GM23248 (cell line): ENCODE data around the gene AMACR. TPM values are rescaled to one million over a fixed set of nuclear protein-coding genes. Genes with fewer than 3 reads are reported as not detected.

Source experiments
- DNase-seq: peaks from one replicate; pipeline ENCODE4 v3.0.0-alpha.2; 2015
- H2AFZ ChIP-seq: fragments of 200-600 bp; sonication (generic); 2 replicates; pipeline ENCODE4 v1.6.1; 2016; ENCODE audit warnings: antibody characterized with exemption
- H3F3A ChIP-seq: fragments of 200-600 bp; sonication (generic); 2 replicates; pipeline ENCODE4 v1.6.1; 2016; ENCODE audit warnings: mild to moderate bottlenecking, antibody characterized with exemption, mixed run types; ENCODE audit not compliant: insufficient read depth
- H3K27ac ChIP-seq: fragments of 200-600 bp; sonication (generic); 2 replicates; pipeline ENCODE4 v1.5.1; 2016; ENCODE audit warnings: mild to moderate bottlenecking
- H3K27me3 ChIP-seq: fragments of 200-600 bp; sonication (generic); replicated peaks from 2 replicates; pipeline ENCODE4 v1.6.1; 2016; ENCODE audit warnings: mild to moderate bottlenecking; ENCODE audit not compliant: insufficient read depth
- H3K36me3 ChIP-seq: fragments of 200-600 bp; sonication (generic); 2 replicates; pipeline ENCODE4 v1.6.1; 2016; ENCODE audit warnings: low read depth, mild to moderate bottlenecking
- H3K4me1 ChIP-seq: fragments of 200-600 bp; sonication (generic); 2 replicates; pipeline ENCODE4 v1.6.1; 2016; ENCODE audit warnings: mild to moderate bottlenecking; ENCODE audit not compliant: insufficient read depth
- H3K4me2 ChIP-seq: fragments of 200-600 bp; sonication (generic); one replicate; pipeline ENCODE4 v1.6.1; 2016; ENCODE audit warnings: mild to moderate bottlenecking; ENCODE audit not compliant: unreplicated experiment
- H3K4me3 ChIP-seq: fragments of 200-600 bp; sonication (generic); 2 replicates; pipeline ENCODE4 v1.5.1; 2016; ENCODE audit warnings: mild to moderate bottlenecking
- H3K79me2 ChIP-seq: fragments of 200-600 bp; sonication (generic); 2 replicates; pipeline ENCODE4 v1.6.1; 2016; ENCODE audit warnings: mild to moderate bottlenecking; ENCODE audit not compliant: insufficient read depth
- H3K9ac ChIP-seq: fragments of 200-600 bp; sonication (generic); 2 replicates; pipeline ENCODE4 v1.6.1; 2016; ENCODE audit warnings: mild to moderate bottlenecking
- H3K9me2 ChIP-seq: fragments of 200-600 bp; sonication (generic); 2 replicates; pipeline ENCODE4 v1.6.1; 2016; ENCODE audit warnings: mixed run types, mild to moderate bottlenecking, moderate library complexity; ENCODE audit not compliant: insufficient read depth
- H3K9me3 ChIP-seq: fragments of 200-600 bp; sonication (generic); one replicate; pipeline ENCODE4 v1.6.1; 2017; ENCODE audit warnings: low read depth
- H4K20me1 ChIP-seq: fragments of 200-600 bp; sonication (generic); 2 replicates; pipeline ENCODE4 v1.6.0; 2016; ENCODE audit not compliant: insufficient read depth
- EZH2 ChIP-seq: fragments of 200-600 bp; sonication (generic); IDR thresholded peaks from 2 replicates; pipeline ENCODE4 v1.6.1; 2018; ENCODE audit warnings: antibody characterized with exemption, mild to moderate bottlenecking; ENCODE audit not compliant: insufficient read depth, poor library complexity, severe bottlenecking
- EZH2phosphoT487 ChIP-seq: fragments of 200-600 bp; sonication (generic); IDR thresholded peaks from 2 replicates; pipeline ENCODE4 v1.6.1; 2018; ENCODE audit warnings: antibody characterized with exemption, moderate library complexity, mild to moderate bottlenecking, low read depth; ENCODE audit not compliant: insufficient read depth
- WGBS, 2 experiments: methylation state at CpG; one replicate each; pipeline ENCODE4 v1.1.6; 2015 to 2017; ENCODE audit warnings: low lambda C conversion rate in 2 of 2, low coverage in 1 of 2; ENCODE audit errors: missing lambda C conversion rate in 2 of 2; 5-methylcytosine and 5-hydroxymethylcytosine counted together
- in situ Hi-C: fragments of 300-500 bp; cut with MboI; formaldehyde crosslinking; loops from 2 replicates; pipeline ENCODE4 v1.15.0; 2020
- polyA plus RNA-seq: library from polyadenylated mRNA; unstranded; fragments of >200 nt; fragmentation: Nextera tagmentation; extraction: Ambion mirVana; gene quantifications from 2 replicates; pipeline ENCODE4 v1.2.1, GENCODE V29; 2016
- total RNA-seq: library from RNA; depleted of rRNA; stranded (reverse); fragments of >200 nt; shearing (Covaris generic); gene quantifications from 2 replicates; pipeline ENCODE4 v1.2.3, GENCODE V29; 2014

AMACR gene
- total and polyA plus RNA-seq, 2 experiments from 2014 or later, result 22.5 to 22.6 TPM

DNA sequence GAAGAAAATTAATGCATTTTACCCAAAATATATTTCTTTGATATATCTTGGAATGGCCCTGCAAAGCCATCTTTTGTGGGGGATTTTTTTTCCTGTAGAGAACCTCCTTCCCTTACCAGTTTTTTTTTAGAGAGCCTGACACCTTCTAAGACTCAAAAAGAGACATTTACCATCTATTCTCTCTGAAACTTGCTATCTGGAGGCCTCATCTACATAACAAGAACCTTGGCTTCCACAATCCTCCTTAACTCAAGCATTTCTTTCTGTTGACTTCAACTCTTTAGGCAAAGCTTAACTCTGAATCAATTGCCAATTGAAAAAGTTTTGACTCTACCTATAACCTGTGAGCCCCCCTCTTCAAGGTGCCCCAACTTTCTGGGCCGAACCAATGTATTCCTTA, 29.5 kb downstream of the AMACR start:
- no peak for DNase-seq
- H3K9me3 ChIP-seq, result no peaks in the 10 kb centered on the region
- no peak overlapping the region for H3K4me2 ChIP-seq
- WGBS, 2 experiments, result 75 to 83% methylated on average over 1 of the region's 1 CpG
- H3K36me3 ChIP-seq, result no peaks in the 10 kb centered on the region
- H3K27ac ChIP-seq, result no peak overlapping the region
- TF ChIP-seq EZH2, result no peak
- no peak for TF ChIP-seq EZH2phosphoT487
- H3F3A ChIP-seq, result 0 out of 2 replicates have a peak, but pooled peaks cover 9% of the 10 kb centered on the region
- peaks cover 11% of the 10 kb centered on the region for H3K4me1 ChIP-seq
- no peaks in the 10 kb centered on the region for H3K79me2 ChIP-seq
- no peak overlapping the region for H3K4me3 ChIP-seq
- H2AFZ ChIP-seq, result no peak overlapping the region
- no peaks in the 10 kb centered on the region for H3K9me2 ChIP-seq
- no peaks in the 10 kb centered on the region for H3K27me3 ChIP-seq
- in situ Hi-C loops, result no loop called here
- no peak overlapping the region for H3K9ac ChIP-seq
- H4K20me1 ChIP-seq, result no peaks in the 10 kb centered on the region

DNA sequence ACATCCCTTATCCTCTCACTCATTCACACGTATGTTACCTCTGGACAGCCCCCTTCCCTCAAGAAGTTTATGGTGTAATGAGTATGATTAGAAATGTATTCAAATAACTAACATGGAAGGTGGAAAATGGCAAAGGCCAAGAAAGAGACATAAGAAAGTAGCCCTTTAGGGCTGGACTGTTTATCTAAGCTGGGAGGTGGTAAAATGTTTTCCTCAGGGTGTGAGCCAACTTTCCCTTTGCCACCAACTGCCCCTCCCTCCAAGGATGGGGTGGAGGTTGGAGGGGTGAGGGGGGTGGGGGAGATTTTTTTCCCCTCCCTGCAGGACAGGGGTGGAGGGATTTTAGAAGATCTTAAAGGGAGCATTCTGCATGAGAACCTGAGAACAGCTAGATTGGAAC, 31.5 kb downstream of the AMACR start:
- no peaks in the 10 kb centered on the region for H3K9me2 ChIP-seq
- H3K4me3 ChIP-seq, result no peak overlapping the region
- 0 out of 2 replicates have a peak, but pooled peaks cover 3% of the 10 kb centered on the region for H3F3A ChIP-seq
- WGBS, 2 experiments, result 15 to 25% methylated on average over 1 of the region's 1 CpG
- no peak overlapping the region for H3K9ac ChIP-seq
- in situ Hi-C loops, result no loop called here
- H3K4me2 ChIP-seq, result no peak overlapping the region
- H3K27ac ChIP-seq, result no peak overlapping the region
- H4K20me1 ChIP-seq, result no peaks in the 10 kb centered on the region
- H3K4me1 ChIP-seq, result peaks cover 3% of the 10 kb centered on the region; the same call in 1 of the 2 replicates
- no peaks in the 10 kb centered on the region for H3K9me3 ChIP-seq
- no peaks in the 10 kb centered on the region for H3K27me3 ChIP-seq
- TF ChIP-seq EZH2, result no peak
- TF ChIP-seq EZH2phosphoT487, result no peak
- no peak overlapping the region for H2AFZ ChIP-seq
- no peaks in the 10 kb centered on the region for H3K79me2 ChIP-seq
- DNase-seq, result no peak
- no peaks in the 10 kb centered on the region for H3K36me3 ChIP-seq

GRCh38 chr5:33975852-33976251, 32.0 kb downstream of the AMACR start:
- no peaks in the 10 kb centered on the region for H3K9me2 ChIP-seq
- H3K9me3 ChIP-seq, result no peaks in the 10 kb centered on the region
- no peak for TF ChIP-seq EZH2
- TF ChIP-seq EZH2phosphoT487, result no peak
- no peak overlapping the region for H2AFZ ChIP-seq
- no peak overlapping the region for H3K27ac ChIP-seq
- H3K9ac ChIP-seq, result no peak overlapping the region
- no peaks in the 10 kb centered on the region for H3K79me2 ChIP-seq
- no peaks in the 10 kb centered on the region for H3F3A ChIP-seq
- no peaks in the 10 kb centered on the region for H3K36me3 ChIP-seq
- no peaks in the 10 kb centered on the region for H3K27me3 ChIP-seq
- WGBS, 2 experiments, result 11 to 12% methylated on average over 5 of the region's 5 CpGs
- in situ Hi-C loops, result no loop called here
- H3K4me2 ChIP-seq, result no peak overlapping the region
- peak; percentile 17 for DNase-seq
- H3K4me1 ChIP-seq, result no peaks in the 10 kb centered on the region
- no peaks in the 10 kb centered on the region for H4K20me1 ChIP-seq
- no peak overlapping the region for H3K4me3 ChIP-seq

DNA sequence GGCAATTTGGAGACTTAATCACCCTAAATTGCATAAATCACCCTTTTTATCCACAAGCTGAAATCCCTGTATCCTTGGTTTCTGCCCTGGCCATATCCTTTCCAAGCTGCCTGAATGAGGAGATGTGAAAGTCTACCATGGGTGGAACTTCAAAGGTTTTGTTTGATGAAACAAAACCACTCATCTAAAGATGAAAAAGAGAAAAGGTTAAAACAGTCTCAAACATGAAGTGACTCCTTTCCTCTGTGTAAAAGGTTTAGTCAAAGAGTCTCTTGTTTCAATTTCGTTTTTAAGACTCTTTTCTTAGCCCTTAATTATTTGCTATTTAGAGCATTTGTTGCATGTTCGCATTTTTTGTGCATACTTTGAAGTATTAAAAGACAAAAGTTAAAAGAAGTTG, 34.6 kb downstream of the AMACR start:
- H3K4me2 ChIP-seq, result no peak overlapping the region
- no peak for DNase-seq
- no peak overlapping the region for H3K27ac ChIP-seq
- no peak overlapping the region for H2AFZ ChIP-seq
- no peaks in the 10 kb centered on the region for H3K27me3 ChIP-seq
- H3K9me3 ChIP-seq, result no peaks in the 10 kb centered on the region
- H3K36me3 ChIP-seq, result no peaks in the 10 kb centered on the region
- H3K79me2 ChIP-seq, result no peaks in the 10 kb centered on the region
- H3K4me1 ChIP-seq, result no peaks in the 10 kb centered on the region
- no peak for TF ChIP-seq EZH2phosphoT487
- no peak for TF ChIP-seq EZH2
- no peaks in the 10 kb centered on the region for H3F3A ChIP-seq
- no peaks in the 10 kb centered on the region for H4K20me1 ChIP-seq
- in situ Hi-C loops, result no loop called here
- 62 to 74% methylated on average over 2 of the region's 2 CpGs for whole genome bisulfite sequencing, 2 experiments
- no peak overlapping the region for H3K9ac ChIP-seq
- H3K4me3 ChIP-seq, result no peak overlapping the region
- H3K9me2 ChIP-seq, result no peaks in the 10 kb centered on the region
